Heart right ventricle (tissue), 16 donors: ENCODE data around the gene DEPP1. TPM values are rescaled to one million over a fixed set of nuclear protein-coding genes. Genes with fewer than 3 reads are reported as not detected.

Source experiments
- ATAC-seq, 8 donors: fragments of 200-7000 bp; cut with Tn5 transposase; one replicate each; pipeline ENCODE4 v1.9.1; 2020; ENCODE audit warnings: mild to moderate bottlenecking in 8 of 8, moderate library complexity in 8 of 8, moderate number of reproducible peaks in 1 of 8
- DNase-seq, 2 donors: peaks; one replicate each; pipeline ENCODE4 v3.0.0-alpha.2; 2020
- H3K27ac ChIP-seq, 10 donors: fragments of 200-600 bp; sonication (generic) in 2 of 10; one replicate each; pipeline versions ENCODE4 v1.5.0 to v1.8.0; 2020 to 2022; ENCODE audit warnings: mild to moderate bottlenecking in 3 of 10
- H3K27me3 ChIP-seq, 7 donors: fragments of 200-600 bp; one replicate each; pipeline ENCODE4 v1.8.0; 2021 to 2022; ENCODE audit warnings: mild to moderate bottlenecking in 2 of 7
- H3K36me3 ChIP-seq, 9 donors: fragments of 200-600 bp; sonication (generic) in 1 of 9; one replicate each; pipeline versions ENCODE4 v1.5.0 to v1.8.0; 2020 to 2022; ENCODE audit warnings: mild to moderate bottlenecking in 2 of 9
- H3K4me1 ChIP-seq, 9 donors: fragments of 200-600 bp; sonication (generic) in 1 of 9; one replicate each; pipeline versions ENCODE4 v1.5.0 to v1.8.0; 2020 to 2022; ENCODE audit warnings: mild to moderate bottlenecking in 4 of 9
- H3K4me3 ChIP-seq, 10 donors: fragments of 200-600 bp; sonication (generic) in 2 of 10; one replicate each; pipeline versions ENCODE4 v1.5.0 to v1.8.0; 2020 to 2022; ENCODE audit warnings: mild to moderate bottlenecking in 7 of 10, moderate library complexity in 2 of 10
- H3K9me3 ChIP-seq, 11 donors: fragments of 200-600 bp in 10 of 11; sonication (generic) in 2 of 11; one replicate each; pipeline versions ENCODE4 v1.5.0 to v1.8.0; 2013 to 2022; ENCODE audit warnings: mild to moderate bottlenecking in 2 of 11, control low read depth in 1 of 11, moderate library complexity in 1 of 11
- WGBS, 2 donors: extraction: QIAGEN DNeasy Blood & Tissue Kit; methylation state at CpG; one replicate each; pipeline ENCODE4 v1.1.7; 2013; ENCODE audit warnings: inconsistent platforms in 1 of 2; 5-methylcytosine and 5-hydroxymethylcytosine counted together
- intact Hi-C, 10 donors: fragments of 100-400 bp; cut with DNase I; formaldehyde crosslinking; loops; one replicate each; pipeline versions ENCODE4 v1.11.1 to v1.14.2; 2022
- polyA plus RNA-seq, 2 donors: library from polyadenylated mRNA; stranded (reverse); fragments of 200-250 nt; gene quantifications; one replicate each; pipeline ENCODE4 v1.2.3, GENCODE V29; 2013
- total RNA-seq, 10 donors: library from RNA; stranded (reverse); fragmentation: NEBNext Ultra II Directional in 3 of 10; extraction: Animal tissue kit (Norgen Biotek cat#: 25700) in 3 of 10; gene quantifications; one replicate each; pipeline versions ENCODE4 v1.2.1 to v1.2.4, GENCODE V29; 2021 to 2023
- TF ChIP-seq, protein P1 (sequence below), 9 donors: fragments of 200-600 bp; sonication (generic) in 2 of 9; IDR thresholded peaks; one replicate each; pipeline versions ENCODE4 v1.5.0 to v1.8.0; 2021 to 2022; ENCODE audit warnings: antibody characterized with exemption in 9 of 9, mild to moderate bottlenecking in 5 of 9, moderate library complexity in 1 of 9
- donor health status: Arrhythmogenic right ventricular cardiomyopathy.
- donor health status: ischemic (EF 13 %, LVEDD 7.1; RV severe dilation, severe dysfunction).
- donor health status: healthy with polysubstance abuse.
- donor health status: DM: no; HTN: yes; CAD: no.
- donor health status: DM: no; HTN: no; CAD: no.
- donor health status: ischemic (EF 25% LVEDD 6.9; RV normal size, moderate dysfunction).
- donor health status: ischemic (EF 25% LVEDD 5.7; RV mildly dilated, moderate dysfunction).
- donor health status: healthy.
- donor health status: DM: yes; HTN: yes; CAD: no.
- donor health status: Ischemic cardiomyopathy.
- donor health status: ischemic (EF 35%, LVEDD 5.7; RV mildly dilated, moderate dysfunction).
- donor health status: nonischemic (EF 11% LVEDD 7.7; RV severe dilation, severe dysfunction).
- donor health status: DM: yes; HTN: yes; CAD: no.
- donor health status: PGD.
- donor health status: ischemic (EF 29% LVEDD 5.4; RV normal size, mild dysfunction).
- donor health status: nonischemic (EF 23%, LVEDD 6.1; RV moderate dilation, normal function).

Gene DEPP1
- total and polyA plus RNA-seq, 12 donors = 10.0 to 172 (median 25.1) TPM

DNA sequence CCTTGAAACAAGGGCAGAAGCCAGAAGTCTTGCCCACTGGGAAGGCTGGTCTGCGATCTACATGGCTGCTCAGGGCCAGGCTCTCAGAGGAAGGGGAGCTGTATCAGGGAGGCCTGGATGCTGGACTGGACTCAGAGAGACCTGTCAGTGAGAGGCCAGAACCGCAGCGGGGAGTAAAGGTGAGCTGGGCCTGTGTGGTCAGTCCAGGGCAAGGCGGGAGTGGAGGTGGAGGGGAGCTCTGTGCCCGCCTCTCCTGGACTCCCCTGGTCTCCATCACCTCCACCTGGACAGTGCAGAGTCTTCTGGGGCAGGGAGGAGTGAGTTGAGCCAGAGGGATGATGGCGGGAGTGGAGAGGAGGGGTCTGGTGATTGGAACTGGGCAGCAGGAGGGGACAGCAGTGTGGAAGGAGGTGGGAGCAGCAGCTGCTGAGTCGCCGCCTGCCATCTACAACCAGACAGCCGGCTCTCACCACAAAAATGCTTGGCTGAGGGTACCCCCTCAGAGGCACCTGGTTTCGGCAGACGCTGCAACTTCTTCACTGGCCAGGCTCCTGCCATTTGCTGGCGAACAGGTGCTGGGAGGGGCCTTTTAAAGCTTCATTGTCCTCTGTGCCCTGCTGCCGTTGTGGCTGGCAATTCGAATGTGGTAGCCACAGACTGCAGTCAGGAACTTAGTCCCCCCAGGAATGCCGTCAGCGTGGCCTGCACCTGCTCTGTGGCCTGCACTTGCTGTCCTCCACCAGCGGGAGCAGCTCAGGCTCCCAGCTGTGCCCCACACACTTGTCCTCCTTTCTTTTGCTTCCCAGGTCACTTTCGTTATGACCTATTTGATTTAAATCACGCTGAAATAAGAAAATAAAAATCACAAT lies 15.5 kb downstream of the DEPP1 start:
- ATAC-seq = peak in 2 of 8 donors; percentile 11
- DNase-seq = peak in 1 of 2 donors; percentile 22
- peaks cover 42 to 94% (median 91%) of the 10 kb centered on the region in 9 donors for H3K4me1 ChIP-seq

DNA sequence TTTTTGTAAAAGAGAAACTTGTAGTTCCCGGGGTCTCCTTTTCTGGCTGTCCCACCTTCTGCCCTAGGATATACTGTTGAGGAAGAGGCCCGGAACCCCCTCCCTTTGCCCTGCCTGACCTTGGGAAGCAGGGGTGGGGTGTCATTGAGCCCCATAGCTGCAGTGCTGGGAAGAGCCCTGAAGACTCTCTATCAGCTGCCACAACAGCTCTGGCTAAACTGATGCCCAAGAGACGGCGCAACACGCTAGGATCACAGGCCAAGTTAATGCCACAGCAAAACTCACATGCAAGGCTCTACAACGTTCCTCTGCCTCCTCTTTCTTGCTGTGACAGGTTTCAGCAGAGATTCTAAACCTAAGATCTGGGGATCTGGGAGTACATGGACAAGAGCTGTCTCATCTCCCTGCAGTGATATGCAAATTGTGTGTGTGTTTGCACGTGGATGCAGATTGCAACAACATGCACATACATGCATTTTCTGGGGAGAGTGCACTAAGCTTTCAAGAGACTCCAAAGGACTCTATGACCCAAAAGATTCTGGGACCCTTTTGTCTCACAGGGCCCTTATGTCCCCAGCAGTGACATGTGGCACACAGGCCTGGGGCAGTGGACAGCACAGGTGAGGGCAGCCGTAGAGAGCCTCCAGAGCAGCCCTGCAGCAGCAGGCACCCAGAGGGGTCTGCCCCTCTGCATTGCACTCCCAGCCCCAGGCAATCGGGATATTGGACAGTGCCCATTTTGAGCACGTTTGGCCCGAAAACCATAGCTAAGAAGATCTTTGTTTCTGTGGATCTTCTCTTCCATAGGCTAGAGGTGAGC lies 16.5 kb downstream of the DEPP1 start:
- TF ChIP-seq, protein P1, sequence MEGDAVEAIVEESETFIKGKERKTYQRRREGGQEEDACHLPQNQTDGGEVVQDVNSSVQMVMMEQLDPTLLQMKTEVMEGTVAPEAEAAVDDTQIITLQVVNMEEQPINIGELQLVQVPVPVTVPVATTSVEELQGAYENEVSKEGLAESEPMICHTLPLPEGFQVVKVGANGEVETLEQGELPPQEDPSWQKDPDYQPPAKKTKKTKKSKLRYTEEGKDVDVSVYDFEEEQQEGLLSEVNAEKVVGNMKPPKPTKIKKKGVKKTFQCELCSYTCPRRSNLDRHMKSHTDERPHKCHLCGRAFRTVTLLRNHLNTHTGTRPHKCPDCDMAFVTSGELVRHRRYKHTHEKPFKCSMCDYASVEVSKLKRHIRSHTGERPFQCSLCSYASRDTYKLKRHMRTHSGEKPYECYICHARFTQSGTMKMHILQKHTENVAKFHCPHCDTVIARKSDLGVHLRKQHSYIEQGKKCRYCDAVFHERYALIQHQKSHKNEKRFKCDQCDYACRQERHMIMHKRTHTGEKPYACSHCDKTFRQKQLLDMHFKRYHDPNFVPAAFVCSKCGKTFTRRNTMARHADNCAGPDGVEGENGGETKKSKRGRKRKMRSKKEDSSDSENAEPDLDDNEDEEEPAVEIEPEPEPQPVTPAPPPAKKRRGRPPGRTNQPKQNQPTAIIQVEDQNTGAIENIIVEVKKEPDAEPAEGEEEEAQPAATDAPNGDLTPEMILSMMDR (IDR thresholded peaks at IDR 0.05) = no peak
- Histone ChIP-seq H3K27ac (peak overlapping the region; percentile 89 to 98 (median 93)), H3K27me3 (no peaks in the 10 kb centered on the region), H3K36me3 (no peaks in the 10 kb centered on the region), H3K4me3 (peak overlapping the region in 8 of 10 donors; percentile 65 to 92 (median 74)), H3K9me3 (no peaks in the 10 kb centered on the region), H3K4me1 (peaks cover 35 to 94% (median 91%) of the 10 kb centered on the region in 9 donors)
- no peak for ATAC-seq
- 60 to 64% methylated on average over 11 of the region's 11 CpGs for WGBS, 2 donors
- intact Hi-C loops = loop anchor here in 1 of 10 donors (2.0 kb wide), 1 partner anchor 13 kb away; no protein-coding TSS in a partner anchor
- peak in 1 of 2 donors; percentile 7 for DNase-seq

More for the DNA sequence above, 15.5 kb downstream of the DEPP1 start:
- peak overlapping the region in 8 of 10 donors; percentile 7 to 92 (median 70) for H3K4me3 ChIP-seq
- H3K36me3 ChIP-seq = no peaks in the 10 kb centered on the region
- TF ChIP-seq, protein P1 (IDR thresholded peaks at IDR 0.05) = peak in 6 of 9 donors; percentile 17 to 43 (median 34)
- H3K27ac ChIP-seq = peak overlapping the region; percentile 86 to 98 (median 92)
- H3K27me3 ChIP-seq = no peaks in the 10 kb centered on the region
- WGBS, 2 donors = 56 to 67% methylated on average over 19 of the region's 19 CpGs
- H3K9me3 ChIP-seq = no peaks in the 10 kb centered on the region
- intact Hi-C loops = no loop called here

DNA sequence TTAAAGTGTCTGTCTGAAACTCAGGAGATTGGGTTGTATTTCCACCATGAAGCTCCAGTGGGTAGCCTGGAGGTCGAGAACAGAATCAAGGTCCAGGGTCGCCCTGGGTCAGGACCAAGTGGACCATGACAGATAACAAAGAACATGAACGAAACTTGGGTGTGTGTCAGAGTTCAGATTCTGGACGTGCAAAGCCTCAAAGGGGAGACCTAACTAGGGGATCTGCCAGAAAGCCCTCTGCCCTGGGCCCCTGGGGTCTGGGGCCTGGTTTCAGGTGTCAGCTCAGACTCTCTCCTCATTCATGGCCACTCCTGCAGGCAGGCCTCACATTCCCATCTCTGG lies 17.4 kb downstream of the DEPP1 start:
- Histone ChIP-seq H3K27ac (peak overlapping the region in 9 of 10 donors; percentile 89 to 98 (median 94)), H3K4me1 (peaks cover 34 to 91% (median 86%) of the 10 kb centered on the region in 9 donors), H3K4me3 (peak overlapping the region; percentile 7 to 92 (median 74)), H3K36me3 (peaks cover 0 to 7% (median 4%) of the 10 kb centered on the region in 9 donors), H3K9me3 (peaks cover 0 to 6% (median 0%) of the 10 kb centered on the region in 11 donors), H3K27me3 (no peaks in the 10 kb centered on the region)
- ATAC-seq = no peak
- DNase-seq = peak in 1 of 2 donors; percentile 4
- intact Hi-C loops = loop anchor here in 1 of 10 donors (2.0 kb wide), 1 partner anchor 14 kb away; no protein-coding TSS in a partner anchor
- WGBS, 2 donors = 28 to 33% methylated on average over 4 of the region's 4 CpGs
- TF ChIP-seq, protein P1 (IDR thresholded peaks at IDR 0.05) = no peak
